GM12878 (cell line): ENCODE data around the gene NBDY. TPM values are rescaled to one million over a fixed set of nuclear protein-coding genes. Genes with fewer than 3 reads are reported as not detected.
A peak's percentile ranks its signal among the peaks of the same experiment; 100 is the strongest.

Experiments used
- ETV6 ChIP-seq, 2 experiments: fragments of 450-650 bp in 1 of 2; IDR thresholded peaks in 1 of 2; conservative IDR thresholded peaks in 1 of 2; 2 replicates each; pipeline ENCODE4 v1.6.1; 2014; ENCODE audit warnings: antibody characterized with exemption in 1 of 2, borderline replicate concordance in 1 of 2, low read depth in 1 of 2, mild to moderate bottlenecking in 1 of 2, moderate library complexity in 1 of 2
- HDGF ChIP-seq: fragments of 450-650 bp; IDR thresholded peaks from 2 replicates; pipeline ENCODE4 v1.6.1; 2016; ENCODE audit warnings: antibody characterized with exemption
- IKZF1 ChIP-seq: fragments of 450-650 bp; conservative IDR thresholded peaks from 2 replicates; pipeline ENCODE4 v1.6.1; 2017; ENCODE audit warnings: antibody characterized with exemption, mild to moderate bottlenecking
- IKZF2 ChIP-seq, 2 experiments: fragments of 450-650 bp; IDR thresholded peaks; 2 replicates each; pipeline ENCODE4 v1.6.1; 2017; ENCODE audit warnings: mild to moderate bottlenecking in 2 of 2, moderate library complexity in 2 of 2
- MEF2B ChIP-seq: fragments of 450-650 bp; IDR thresholded peaks from 2 replicates; pipeline ENCODE4 v1.6.1; 2018; ENCODE audit warnings: mild to moderate bottlenecking, moderate library complexity; ENCODE audit not compliant: partially characterized antibody, poor library complexity, severe bottlenecking
- MTA2 ChIP-seq: fragments of 450-650 bp; IDR thresholded peaks from 2 replicates; pipeline ENCODE4 v1.6.1; 2016; ENCODE audit warnings: low read depth, mild to moderate bottlenecking, moderate library complexity
- MTA3 ChIP-seq: IDR thresholded peaks from 2 replicates; pipeline ENCODE4 v1.6.1; 2012; ENCODE audit warnings: low read length, inconsistent platforms, borderline replicate concordance
- NBN ChIP-seq: fragments of 450-650 bp; IDR thresholded peaks from 2 replicates; pipeline ENCODE4 v1.6.1; 2016
- NR2F1 ChIP-seq: fragments of 450-650 bp; conservative IDR thresholded peaks from 2 replicates; pipeline ENCODE4 v1.6.1; 2017; ENCODE audit warnings: mild to moderate bottlenecking
- POLR2A ChIP-seq: IDR thresholded peaks from 2 replicates; pipeline ENCODE4 v1.6.1; 2011; ENCODE audit warnings: low read depth, mild to moderate bottlenecking, low read length
- POU2F2 ChIP-seq: IDR thresholded peaks from 3 replicates; pipeline ENCODE4 v1.6.1; 2011; ENCODE audit warnings: low read depth, mild to moderate bottlenecking, low read length, borderline replicate concordance
- SMAD5 ChIP-seq: IDR thresholded peaks from 2 replicates; pipeline ENCODE4 v1.6.1; 2016; ENCODE audit warnings: antibody characterized with exemption, low read depth
- TCF12 ChIP-seq: IDR thresholded peaks from 2 replicates; pipeline ENCODE4 v1.6.1; 2011; ENCODE audit warnings: low read depth, mild to moderate bottlenecking, low read length
- TCF3 ChIP-seq: IDR thresholded peaks from 2 replicates; pipeline ENCODE4 v1.6.1; 2012; ENCODE audit warnings: low read depth, mild to moderate bottlenecking, low read length, borderline replicate concordance; ENCODE audit not compliant: insufficient read depth
- YBX1 ChIP-seq: fragments of 450-650 bp; IDR thresholded peaks from 2 replicates; pipeline ENCODE4 v1.6.1; 2016; ENCODE audit warnings: antibody characterized with exemption
- ZZZ3 ChIP-seq: IDR thresholded peaks from 2 replicates; pipeline ENCODE4 v1.6.1; 2011; ENCODE audit warnings: low read depth; ENCODE audit not compliant: control insufficient read depth, insufficient read length
- polyA plus RNA-seq, 11 experiments: library from polyadenylated mRNA; depleted of rRNA in 4 of 11; unstranded in 6 of 11; stranded (reverse) in 5 of 11; fragments of >200 nt; fragmentation: Nextera tagmentation in 4 of 11; fragmentation: Illumina TruSeq in 1 of 11; extraction: Ambion mirVana in 4 of 11; extraction: Trizol in 1 of 11; gene quantifications; 1 replicate in 1 of 11; 2 replicates in 10 of 11; pipeline versions ENCODE4 v1.2.1 to v1.2.3, GENCODE V29; 2011 to 2016; ENCODE audit warnings: inconsistent platforms in 2 of 11, missing spikeins in 2 of 11, low read depth in 1 of 11
- total RNA-seq, 4 experiments: library from RNA; depleted of rRNA in 3 of 4; stranded (reverse); fragments of >200 nt in 3 of 4; fragmentation: Illumina TruSeq in 1 of 4; extraction: Trizol in 1 of 4; gene quantifications; 2 replicates each; pipeline versions ENCODE4 v1.2.1 to v1.2.3, GENCODE V29; 2013 to 2021
- TF ChIP-seq, protein P1 (sequence below): fragments of 450-650 bp; IDR thresholded peaks from 2 replicates; pipeline ENCODE4 v1.6.1; 2016; ENCODE audit warnings: mild to moderate bottlenecking
- TF ChIP-seq, protein P2 (sequence below): fragments of 450-650 bp; IDR thresholded peaks from 2 replicates; pipeline ENCODE4 v1.6.1; 2016; ENCODE audit warnings: mild to moderate bottlenecking
- TF ChIP-seq, protein P3 (sequence below): fragments of 450-650 bp; IDR thresholded peaks from 2 replicates; pipeline ENCODE4 v1.6.1; 2017; ENCODE audit warnings: low read depth, mild to moderate bottlenecking, moderate library complexity

The NBDY gene
- total and polyA plus RNA-seq, 10 of the 15 experiments (the other 5 are each of a cell fraction or from before 2014, with no cell fraction given): 10.8 to 122 (median 61.5) TPM

DNA sequence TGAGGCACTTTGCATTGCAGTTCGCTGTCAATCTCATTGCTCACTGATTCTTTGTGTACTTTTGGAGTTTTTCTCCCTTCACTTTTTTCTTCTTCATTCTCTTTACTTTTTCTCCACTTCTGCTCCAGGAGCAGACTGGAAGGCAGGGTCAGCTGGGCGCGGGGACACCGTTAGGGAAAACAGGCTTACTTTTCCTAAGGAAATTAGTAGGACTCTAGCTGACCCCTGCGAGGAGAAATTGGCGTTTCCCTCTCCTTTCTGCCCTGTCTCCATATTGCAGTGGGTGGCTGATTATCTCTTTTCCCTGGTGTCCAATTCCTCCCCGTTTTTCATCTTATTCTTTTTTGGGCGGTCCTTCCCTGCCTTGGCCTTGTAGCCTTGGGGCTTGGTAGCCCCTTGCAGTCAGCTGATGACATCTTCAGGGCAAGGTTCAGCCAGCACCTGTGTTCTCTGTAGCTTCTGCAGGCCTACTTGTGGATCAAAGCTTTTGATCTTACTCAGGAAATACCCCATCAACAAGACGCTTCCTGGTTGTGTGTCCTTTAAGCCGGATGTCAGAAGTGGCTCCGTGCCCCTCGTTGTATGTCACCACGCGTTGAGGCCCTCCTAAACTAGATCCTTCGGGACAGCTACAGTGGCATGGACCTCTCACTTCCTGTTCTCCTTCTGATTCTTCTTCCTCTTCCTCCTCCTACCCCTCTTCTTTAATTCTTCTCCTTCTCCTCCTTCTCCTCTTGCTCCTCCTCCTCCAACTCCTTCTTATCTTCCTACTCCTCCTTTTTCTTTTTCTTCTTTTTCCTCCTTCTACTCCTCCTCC, 36.1 kb downstream of the NBDY start (continued):
- TF ChIP-seq, protein P1, sequence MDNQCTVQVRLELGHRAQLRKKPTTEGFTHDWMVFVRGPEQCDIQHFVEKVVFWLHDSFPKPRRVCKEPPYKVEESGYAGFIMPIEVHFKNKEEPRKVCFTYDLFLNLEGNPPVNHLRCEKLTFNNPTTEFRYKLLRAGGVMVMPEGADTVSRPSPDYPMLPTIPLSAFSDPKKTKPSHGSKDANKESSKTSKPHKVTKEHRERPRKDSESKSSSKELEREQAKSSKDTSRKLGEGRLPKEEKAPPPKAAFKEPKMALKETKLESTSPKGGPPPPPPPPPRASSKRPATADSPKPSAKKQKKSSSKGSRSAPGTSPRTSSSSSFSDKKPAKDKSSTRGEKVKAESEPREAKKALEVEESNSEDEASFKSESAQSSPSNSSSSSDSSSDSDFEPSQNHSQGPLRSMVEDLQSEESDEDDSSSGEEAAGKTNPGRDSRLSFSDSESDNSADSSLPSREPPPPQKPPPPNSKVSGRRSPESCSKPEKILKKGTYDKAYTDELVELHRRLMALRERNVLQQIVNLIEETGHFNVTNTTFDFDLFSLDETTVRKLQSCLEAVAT: peak; percentile 77
- peak; percentile 40; the same call in 1 of the 2 replicates for TF ChIP-seq POLR2A
- no peak for TF ChIP-seq POU2F2
- TF ChIP-seq MEF2B: no peak
- TF ChIP-seq SMAD5: no peak
- TF ChIP-seq MTA2: peak; percentile 47; the same call in 1 of the 2 replicates
- 0 out of 2 replicates have a peak, but pooled peaks have one; percentile 20 for TF ChIP-seq NR2F1
- 0 out of 2 replicates have a peak, but pooled peaks have one; percentile 20 for TF ChIP-seq TCF12
- TF ChIP-seq, protein P2, sequence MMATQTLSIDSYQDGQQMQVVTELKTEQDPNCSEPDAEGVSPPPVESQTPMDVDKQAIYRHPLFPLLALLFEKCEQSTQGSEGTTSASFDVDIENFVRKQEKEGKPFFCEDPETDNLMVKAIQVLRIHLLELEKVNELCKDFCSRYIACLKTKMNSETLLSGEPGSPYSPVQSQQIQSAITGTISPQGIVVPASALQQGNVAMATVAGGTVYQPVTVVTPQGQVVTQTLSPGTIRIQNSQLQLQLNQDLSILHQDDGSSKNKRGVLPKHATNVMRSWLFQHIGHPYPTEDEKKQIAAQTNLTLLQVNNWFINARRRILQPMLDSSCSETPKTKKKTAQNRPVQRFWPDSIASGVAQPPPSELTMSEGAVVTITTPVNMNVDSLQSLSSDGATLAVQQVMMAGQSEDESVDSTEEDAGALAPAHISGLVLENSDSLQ: peak; percentile 94; the same call in 1 of the 2 replicates
- peak; percentile 93; the same call in 1 of the 2 replicates for TF ChIP-seq HDGF
- TF ChIP-seq YBX1: 0 out of 2 replicates have a peak, but pooled peaks have one; percentile 33
- peak; percentile 61 for TF ChIP-seq IKZF1
- peak; percentile 88 for TF ChIP-seq NBN
- peak; percentile 47; the same call in 1 of the 2 replicates for TF ChIP-seq MTA3
- no peak for TF ChIP-seq ZZZ3
- TF ChIP-seq IKZF2 (IDR thresholded peaks at IDR 0.05): peak; percentile 75 to 77
- TF ChIP-seq ETV6 (conservative IDR thresholded peaks at IDR 0.05 in 1 of 2, IDR thresholded peaks at IDR 0.05 in 1 of 2; ENCODE audit: borderline replicate concordance in 1 of 2, low read depth in 1 of 2): peak in 1 of 2 experiments; percentile 65; a peak in 2 of 4 replicates
- peak; percentile 64; the same call in 1 of the 2 replicates for TF ChIP-seq TCF3
- TF ChIP-seq, protein P3, sequence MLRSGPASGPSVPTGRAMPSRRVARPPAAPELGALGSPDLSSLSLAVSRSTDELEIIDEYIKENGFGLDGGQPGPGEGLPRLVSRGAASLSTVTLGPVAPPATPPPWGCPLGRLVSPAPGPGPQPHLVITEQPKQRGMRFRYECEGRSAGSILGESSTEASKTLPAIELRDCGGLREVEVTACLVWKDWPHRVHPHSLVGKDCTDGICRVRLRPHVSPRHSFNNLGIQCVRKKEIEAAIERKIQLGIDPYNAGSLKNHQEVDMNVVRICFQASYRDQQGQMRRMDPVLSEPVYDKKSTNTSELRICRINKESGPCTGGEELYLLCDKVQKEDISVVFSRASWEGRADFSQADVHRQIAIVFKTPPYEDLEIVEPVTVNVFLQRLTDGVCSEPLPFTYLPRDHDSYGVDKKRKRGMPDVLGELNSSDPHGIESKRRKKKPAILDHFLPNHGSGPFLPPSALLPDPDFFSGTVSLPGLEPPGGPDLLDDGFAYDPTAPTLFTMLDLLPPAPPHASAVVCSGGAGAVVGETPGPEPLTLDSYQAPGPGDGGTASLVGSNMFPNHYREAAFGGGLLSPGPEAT: peak; percentile 26; the same call in 1 of the 2 replicates
- TF ChIP-seq, all 136 proteins: peak for 20
